Ishikawa (cell line): Measurements from ENCODE around the gene ITGA1.

Experiments
- CEBPB ChIP-seq: IDR thresholded peaks from 2 replicates; pipeline ENCODE4 v1.6.1; 2012
- CREB1 ChIP-seq: IDR thresholded peaks from 2 replicates; pipeline ENCODE4 v1.6.1; 2012; ENCODE audit warnings: low read depth
- EGR1 ChIP-seq: IDR thresholded peaks from 2 replicates; pipeline ENCODE4 v1.6.1; 2012
- EP300 ChIP-seq: IDR thresholded peaks from 2 replicates; pipeline ENCODE4 v1.6.1; 2012; ENCODE audit warnings: borderline replicate concordance
- FOXM1 ChIP-seq: IDR thresholded peaks from 2 replicates; pipeline ENCODE4 v1.6.1; 2012; ENCODE audit warnings: low read depth, borderline replicate concordance
- NFIC ChIP-seq: IDR thresholded peaks from 2 replicates; pipeline ENCODE4 v1.6.1; 2012
- RAD21 ChIP-seq: IDR thresholded peaks from 2 replicates; pipeline ENCODE4 v1.6.1; 2012; ENCODE audit warnings: low read depth
- REST ChIP-seq: IDR thresholded peaks from 2 replicates; pipeline ENCODE4 v1.6.1; 2012; ENCODE audit warnings: low read depth, mild to moderate bottlenecking
- TAF1 ChIP-seq: IDR thresholded peaks from 2 replicates; pipeline ENCODE4 v1.6.1; 2012; ENCODE audit warnings: low read depth, mild to moderate bottlenecking
- TCF12 ChIP-seq: IDR thresholded peaks from 2 replicates; pipeline ENCODE4 v1.6.1; 2012; ENCODE audit warnings: low read depth
- TEAD4 ChIP-seq: IDR thresholded peaks from 2 replicates; pipeline ENCODE4 v1.6.1; 2012
- YY1 ChIP-seq: IDR thresholded peaks from 2 replicates; pipeline ENCODE4 v1.6.1; 2012; ENCODE audit warnings: low read depth
- ZBTB7A ChIP-seq: IDR thresholded peaks from 2 replicates; pipeline ENCODE4 v1.6.1; 2012; ENCODE audit warnings: low read depth
- TF ChIP-seq, protein P1 (sequence below): IDR thresholded peaks from 2 replicates; pipeline ENCODE4 v1.6.1; 2012
- TF ChIP-seq, protein P2 (sequence below): IDR thresholded peaks from 2 replicates; pipeline ENCODE4 v1.6.1; 2012

Gene ITGA1

GRCh38 chr5:52998552-52999313, 211.0 kb downstream of the ITGA1 start:
- TF ChIP-seq CEBPB, result no peak
- no peak for TF ChIP-seq FOXM1
- no peak for TF ChIP-seq ZBTB7A
- no peak for TF ChIP-seq YY1
- no peak for TF ChIP-seq CREB1
- TF ChIP-seq TEAD4, result no peak
- TF ChIP-seq RAD21, result no peak
- no peak for TF ChIP-seq TAF1
- TF ChIP-seq, protein P1, sequence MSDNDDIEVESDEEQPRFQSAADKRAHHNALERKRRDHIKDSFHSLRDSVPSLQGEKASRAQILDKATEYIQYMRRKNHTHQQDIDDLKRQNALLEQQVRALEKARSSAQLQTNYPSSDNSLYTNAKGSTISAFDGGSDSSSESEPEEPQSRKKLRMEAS, result no peak
- no peak for TF ChIP-seq EP300
- no peak for TF ChIP-seq NFIC
- TF ChIP-seq, protein P2, sequence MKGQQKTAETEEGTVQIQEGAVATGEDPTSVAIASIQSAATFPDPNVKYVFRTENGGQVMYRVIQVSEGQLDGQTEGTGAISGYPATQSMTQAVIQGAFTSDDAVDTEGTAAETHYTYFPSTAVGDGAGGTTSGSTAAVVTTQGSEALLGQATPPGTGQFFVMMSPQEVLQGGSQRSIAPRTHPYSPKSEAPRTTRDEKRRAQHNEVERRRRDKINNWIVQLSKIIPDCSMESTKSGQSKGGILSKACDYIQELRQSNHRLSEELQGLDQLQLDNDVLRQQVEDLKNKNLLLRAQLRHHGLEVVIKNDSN, result no peak
- TF ChIP-seq REST, result no peak

GRCh38 chr5:52999344-52999949, 211.7 kb downstream of the ITGA1 start:
- no peak for TF ChIP-seq TCF12
- no peak for TF ChIP-seq TEAD4
- TF ChIP-seq, protein P2, result no peak
- no peak for TF ChIP-seq REST
- TF ChIP-seq EGR1, result no peak
- TF ChIP-seq RAD21, result no peak
- no peak for TF ChIP-seq TAF1
- no peak for TF ChIP-seq NFIC
- TF ChIP-seq ZBTB7A, result no peak
- no peak for TF ChIP-seq FOXM1
- no peak for TF ChIP-seq CREB1
- TF ChIP-seq, protein P1, result no peak
- no peak for TF ChIP-seq CEBPB
- TF ChIP-seq EP300, result no peak
- no peak for TF ChIP-seq YY1

DNA sequence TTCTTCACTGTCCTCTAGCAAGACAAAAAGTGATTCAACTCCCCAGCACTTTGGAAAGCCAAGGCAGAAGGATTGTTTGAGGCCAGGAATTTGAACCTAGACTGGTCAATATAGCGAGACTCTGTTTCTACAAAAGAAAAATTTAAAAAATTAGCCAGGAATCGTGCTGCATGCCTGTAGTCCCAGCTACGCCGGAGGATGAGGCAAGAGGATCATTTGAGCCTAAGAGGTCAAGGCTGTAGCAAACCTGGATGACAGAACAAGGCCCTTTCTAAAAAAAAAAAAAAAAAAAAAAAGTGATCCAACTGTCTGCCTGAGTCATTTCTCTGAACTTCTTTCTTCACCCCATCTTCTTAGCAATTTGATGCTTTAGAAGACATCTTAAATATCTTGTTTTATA, 213.8 kb downstream of the ITGA1 start:
- TF ChIP-seq TEAD4 (no peak), TCF12 (no peak), CEBPB (no peak), EP300 (no peak), YY1 (no peak), RAD21 (no peak), ZBTB7A (no peak), TAF1 (no peak)
- TF ChIP-seq, protein P1, result no peak
- TF ChIP-seq, protein P2, result no peak

GRCh38 chr5:53002491-53002890, 214.8 kb downstream of the ITGA1 start:
- TF ChIP-seq, protein P1, result no peak
- TF ChIP-seq YY1 (no peak), EGR1 (no peak), NFIC (no peak), TCF12 (no peak), ZBTB7A (no peak), CREB1 (no peak), REST (no peak), CEBPB (no peak), RAD21 (no peak), TEAD4 (no peak), TAF1 (no peak), EP300 (no peak), FOXM1 (no peak)
- TF ChIP-seq, protein P2, result no peak
